H1 (cell line): ENCODE results near the gene BMPR1A. TPM values are rescaled to one million over a fixed set of nuclear protein-coding genes. Genes with fewer than 3 reads are reported as not detected.

Experiments
- ATF3 ChIP-seq: IDR thresholded peaks from 2 replicates; pipeline ENCODE4 v1.6.1; 2011; ENCODE audit warnings: low read depth, mild to moderate bottlenecking, low read length; ENCODE audit not compliant: insufficient read depth
- CBX5 ChIP-seq: fragments of 300-800, 300-1000 bp; sonication (generic); IDR thresholded peaks from 2 replicates; pipeline ENCODE4 v1.7.1; 2016; ENCODE audit warnings: antibody characterized with exemption, low read length, low read depth
- CHD7 ChIP-seq: fragments of 300-600 bp; sonication (generic); IDR thresholded peaks from 2 replicates; pipeline ENCODE4 v1.7.1; 2012; ENCODE audit warnings: low read length, moderate library complexity, mild to moderate bottlenecking, inconsistent platforms; ENCODE audit not compliant: insufficient replicate concordance
- RAD21 ChIP-seq, 2 experiments: IDR thresholded peaks in 1 of 2; conservative IDR thresholded peaks in 1 of 2; 2 replicates each; pipeline ENCODE4 v1.6.1; 2011; ENCODE audit warnings: low read depth in 2 of 2, low read length in 2 of 2, improper control_type of control experiment in 1 of 2, inconsistent platforms in 1 of 2, mild to moderate bottlenecking in 1 of 2, moderate library complexity in 1 of 2
- polyA plus RNA-seq, 7 experiments: library from polyadenylated mRNA; depleted of rRNA in 3 of 7; stranded (reverse) in 5 of 7; unstranded in 2 of 7; fragments of >200 nt in 5 of 7; fragments of 200-250 nt in 2 of 7; gene quantifications; 1 replicate in 5 of 7; 2 replicates in 1 of 7; 4 replicates in 1 of 7; pipeline versions ENCODE4 v1.2.1 to v1.2.3, GENCODE V29; 2011 to 2013; ENCODE audit warnings: missing spikeins in 2 of 7, mixed read lengths in 2 of 7
- total RNA-seq: library from RNA; stranded (reverse); fragmentation: NEBNext Ultra II Directional; extraction: Animal tissue kit (Norgen Biotek cat#: 25700); gene quantifications from 2 replicates; pipeline ENCODE4 v1.2.1, GENCODE V29; 2021

The BMPR1A gene
- total and polyA plus RNA-seq, 2 of the 8 experiments (the other 6 are each of a cell fraction or from before 2014, with no cell fraction given) = 34.4 to 129 TPM

GRCh38 chr10:86857128-86857721 lies 100.8 kb downstream of the BMPR1A start (continued):
- TF ChIP-seq CHD7 = peak; percentile 27
- no peak for TF ChIP-seq ATF3
- no peak for TF ChIP-seq CBX5
- TF ChIP-seq RAD21 (IDR thresholded peaks at IDR 0.05 in 1 of 2, conservative IDR thresholded peaks at IDR 0.05 in 1 of 2; ENCODE audit: low read depth in 2 of 2, low read length in 2 of 2) = no peak
